GM12878 (cell line): Measurements from ENCODE around the gene PPP2R5D. TPM values are rescaled to one million over a fixed set of nuclear protein-coding genes. Genes with fewer than 3 reads are reported as not detected.
A peak's percentile ranks its signal among the peaks of the same experiment; 100 is the strongest.

Experiments
- ATAC-seq: fragments of 200-7000 bp; cut with Tn5 transposase; 3 replicates; pipeline ENCODE4 v1.9.1; 2020; ENCODE audit warnings: mild to moderate bottlenecking, moderate library complexity
- BruUV-seq: library from RNA; stranded (reverse); fragments of 400-500 nt; replicated peaks from 2 replicates; lab custom pipeline; 2021; lab: Mats Ljungman, UMichigan
- CTCF ChIA-PET: fragments of 300-600 bp; sonication (Branson Sonifier 250); formaldehyde crosslinking; extraction: SDS; loops from one replicate; lab custom pipeline; 2021; ENCODE audit warnings: inconsistent platforms; lab: Yijun Ruan, JAX
- POLR2A ChIA-PET: fragments of 350-600 bp; formaldehyde crosslinking; extraction: SDS; loops from one replicate; lab custom pipeline; 2021; ENCODE audit warnings: inconsistent platforms; lab: Charles Lee
- RAD21 ChIA-PET: fragments of 300-600 bp; sonication (Branson Sonifier 250); formaldehyde crosslinking; loops from one replicate; lab custom pipeline; 2023; ENCODE audit warnings: antibody characterized with exemption; ENCODE audit not compliant: unreplicated experiment; lab: Charles Lee
- SMC1A ChIA-PET: fragments of 300-600 bp; sonication (Branson Sonifier 250); formaldehyde crosslinking; loops from one replicate; lab custom pipeline; 2023; ENCODE audit not compliant: unreplicated experiment, uncharacterized antibody; lab: Charles Lee
- DNase-seq: peaks from one replicate; pipeline ENCODE4 v3.0.0-alpha.2; 2011; ENCODE audit warnings: low read depth, low spot score
- FAIRE-seq: peaks from 3 replicates; lab custom pipeline; 2011; peaks lifted over from hg19 to GRCh38; lab: Jason Lieb, UNC
- H2AFZ ChIP-seq: 2 replicates; pipeline ENCODE4 v1.6.0; 2011; ENCODE audit warnings: low read depth, low read length, control low read depth; ENCODE audit not compliant: control insufficient read depth
- H3K27ac ChIP-seq: 2 replicates; pipeline ENCODE4 v1.5.1; 2011; ENCODE audit warnings: control low read depth; ENCODE audit not compliant: control insufficient read depth, insufficient read depth
- H3K27me3 ChIP-seq, 2 experiments: replicated peaks in 1 of 2; 2 replicates each; pipeline versions ENCODE4 v1.6.0 to v1.6.1; 2011; ENCODE audit warnings: low read length in 1 of 2; ENCODE audit not compliant: control insufficient read depth in 2 of 2, insufficient read depth in 2 of 2
- H3K36me3 ChIP-seq, 2 experiments: 2 replicates each; pipeline ENCODE4 v1.5.1; 2011; ENCODE audit warnings: low read length in 1 of 2; ENCODE audit not compliant: control insufficient read depth in 2 of 2, insufficient read depth in 2 of 2
- H3K4me1 ChIP-seq: 2 replicates; pipeline ENCODE4 v1.6.1; 2011; ENCODE audit warnings: mild to moderate bottlenecking, low read length, moderate library complexity, mixed read lengths; ENCODE audit not compliant: control insufficient read depth, insufficient read depth
- H3K4me2 ChIP-seq: 2 replicates; pipeline ENCODE4 v1.6.0; 2011; ENCODE audit warnings: control low read depth; ENCODE audit not compliant: control insufficient read depth, insufficient read depth
- H3K4me3 ChIP-seq: fragments of 200-600 bp; sonication (generic); 2 replicates; pipeline ENCODE4 v1.5.1; 2016
- H3K79me2 ChIP-seq: 2 replicates; pipeline ENCODE4 v1.6.0; 2011; ENCODE audit warnings: low read length; ENCODE audit not compliant: control insufficient read depth, insufficient read depth
- H3K9ac ChIP-seq: 2 replicates; pipeline ENCODE4 v1.8.0; 2011; ENCODE audit warnings: low read length, control low read depth, mixed read lengths; ENCODE audit not compliant: control insufficient read depth, insufficient read depth
- H3K9me3 ChIP-seq: replicated peaks from 3 replicates; pipeline ENCODE4 v1.5.1; 2011; ENCODE audit warnings: mild to moderate bottlenecking, low read length; ENCODE audit not compliant: control insufficient read depth, insufficient read depth
- H4K20me1 ChIP-seq: 2 replicates; pipeline ENCODE4 v1.6.0; 2011; ENCODE audit not compliant: control insufficient read depth, insufficient read depth
- IKZF2 ChIP-seq, 2 experiments: fragments of 450-650 bp; IDR thresholded peaks; 2 replicates each; pipeline ENCODE4 v1.6.1; 2017; ENCODE audit warnings: mild to moderate bottlenecking in 2 of 2, moderate library complexity in 2 of 2
- NKRF ChIP-seq: fragments of 450-650 bp; conservative IDR thresholded peaks from 2 replicates; pipeline ENCODE4 v1.6.1; 2017; ENCODE audit warnings: mild to moderate bottlenecking, moderate library complexity
- SPI1 ChIP-seq: IDR thresholded peaks from 2 replicates; pipeline ENCODE4 v1.6.1; 2011; ENCODE audit warnings: low read depth, mild to moderate bottlenecking, low read length, moderate library complexity, borderline replicate concordance; ENCODE audit not compliant: insufficient read depth
- WGBS: methylation state at CpG from one replicate; pipeline ENCODE4 v1.1.6; 2016; ENCODE audit warnings: low lambda C conversion rate; ENCODE audit not compliant: insufficient replicate concordance, insufficient coverage; ENCODE audit errors: missing lambda C conversion rate; 5-methylcytosine and 5-hydroxymethylcytosine counted together
- in situ Hi-C: fragments of 300-500 bp; cut with MboI; formaldehyde crosslinking; loops from 9 replicates; pipeline ENCODE4 v1.14.3; 2018; ENCODE audit warnings: mixed read lengths
- intact Hi-C: fragments of 100-400 bp; cut with micrococcal nuclease; formaldehyde crosslinking; loops from one replicate; pipeline ENCODE4 v1.14.2; 2022; ENCODE audit not compliant: unreplicated experiment
- polyA plus RNA-seq, 11 experiments: library from polyadenylated mRNA; depleted of rRNA in 4 of 11; unstranded in 6 of 11; stranded (reverse) in 5 of 11; fragments of >200 nt; fragmentation: Nextera tagmentation in 4 of 11; fragmentation: Illumina TruSeq in 1 of 11; extraction: Ambion mirVana in 4 of 11; extraction: Trizol in 1 of 11; gene quantifications; 1 replicate in 1 of 11; 2 replicates in 10 of 11; pipeline versions ENCODE4 v1.2.1 to v1.2.3, GENCODE V29; 2011 to 2016; ENCODE audit warnings: inconsistent platforms in 2 of 11, missing spikeins in 2 of 11, low read depth in 1 of 11
- total RNA-seq, 4 experiments: library from RNA; depleted of rRNA in 3 of 4; stranded (reverse); fragments of >200 nt in 3 of 4; fragmentation: Illumina TruSeq in 1 of 4; extraction: Trizol in 1 of 4; gene quantifications; 2 replicates each; pipeline versions ENCODE4 v1.2.1 to v1.2.3, GENCODE V29; 2013 to 2021

PPP2R5D gene
- total and polyA plus RNA-seq, 10 of the 15 experiments (the other 5 are each of a cell fraction or from before 2014, with no cell fraction given), result 1.5 to 59.0 (median 32.0) TPM

GRCh38 chr6:43014434-43014909, 30.1 kb downstream of the PPP2R5D start:
- no peaks in the 10 kb centered on the region for H4K20me1 ChIP-seq
- peak overlapping the region; percentile 63 for H3K9ac ChIP-seq
- FAIRE-seq, result no peak
- H3K27ac ChIP-seq, result peak overlapping the region; percentile 20; the same call in 1 of the 2 replicates
- ChIA-PET SMC1A (interaction anchor here (0.6 to 2.8 kb wide), 12 partner anchors 10 to 563 kb away, joined by 3 to 13 read pairs (median 4); partner anchors contain the start of genes CNPY3, CUL7, KLC4 and MRPL2), CTCF (interaction anchor here (0.7 to 2.5 kb wide), 7 partner anchors 9 to 129 kb away, joined by 3 to 10 read pairs (median 4); partner anchors contain the start of gene PEX6), POLR2A (interaction anchor here (0.6 to 3.3 kb wide), 17 partner anchors 8 to 450 kb away, joined by 3 to 22 read pairs (median 7); partner anchors contain the start of genes CNPY3, CUL7, KLC4 and MRPL2), RAD21 (interaction anchor here (0.5 to 1.9 kb wide), 15 partner anchors 10 to 451 kb away, joined by 3 to 9 read pairs (median 4); partner anchors contain the start of genes CNPY3, CUL7, KLC4 and MRPL2)
- peaks cover 10 to 15% of the 10 kb centered on the region in 2 experiments; a peak in 3 of 4 replicates for H3K36me3 ChIP-seq
- H3K9me3 ChIP-seq, result no peaks in the 10 kb centered on the region
- 5% methylated on average over 7 of the region's 7 CpGs for WGBS
- in situ Hi-C loops (no loop called here), intact Hi-C loops (loop anchor here (1.0 kb wide), 1 partner anchor 157 kb away; the partner anchor contains the start of gene SRF)
- H2AFZ ChIP-seq, result peak overlapping the region; percentile 28; the same call in 1 of the 2 replicates
- peak in 1 of 2 experiments; percentile 55; a peak in 1 of 4 replicates for TF ChIP-seq IKZF2 (IDR thresholded peaks at IDR 0.05)
- no peak for TF ChIP-seq SPI1
- TF ChIP-seq NKRF, result no peak
- TSS peak; percentile 78 for BruUV-seq
- H3K27me3 ChIP-seq, result no peaks in the 10 kb centered on the region
- peak overlapping the region; percentile 80 for H3K4me2 ChIP-seq
- H3K4me3 ChIP-seq, result peak overlapping the region; percentile 83
- DNase-seq, result no peak
- peaks cover 23% of the 10 kb centered on the region for H3K79me2 ChIP-seq
- peaks cover 7% of the 10 kb centered on the region for H3K4me1 ChIP-seq
- no peak for ATAC-seq
